ENCODE measurements around the gene CTNNBL1. TPM values are rescaled to one million over a fixed set of nuclear protein-coding genes. Genes with fewer than 3 reads are reported as not detected.

The CTNNBL1 gene
- total and polyA plus RNA-seq, 5 donors: 43.8 to 65.7 (median 54.7) TPM

- no peaks in the 10 kb centered on the region for H3K9me3 ChIP-seq (ENCODE audit: control insufficient read depth, low read length)
- ATAC-seq (peak in 1 of 2 donors; percentile 39), DNase-seq (no peak)
- 70% methylated on average over 2 of the region's 2 CpGs for WGBS
- H3K4me3 ChIP-seq (ENCODE audit: low read length): no peak overlapping the region
- intact Hi-C loops (cut with DNase I): no loop called here
- peak overlapping the region; percentile 82 for H3K27ac ChIP-seq (ENCODE audit: low read length)
- H3K27me3 ChIP-seq (ENCODE audit: control insufficient read depth, insufficient read depth): no peaks in the 10 kb centered on the region
- peaks cover 7% of the 10 kb centered on the region for H3K4me1 ChIP-seq (ENCODE audit: control insufficient read depth, insufficient read depth, low read length)
Measured at GRCh38 chr20:37727957-37728634, 34.3 kb downstream of the CTNNBL1 start.

GRCh38 chr20:37728635-37728983, 34.8 kb downstream of the CTNNBL1 start:
- H3K4me1 ChIP-seq (ENCODE audit: control insufficient read depth, insufficient read depth, low read length): peaks cover 7% of the 10 kb centered on the region
- ATAC-seq: no peak

GRCh38 chr20:37729452-37729851, 35.6 kb downstream of the CTNNBL1 start:
- intact Hi-C loops (cut with DNase I): no loop called here
- H3K4me1 ChIP-seq (ENCODE audit: control insufficient read depth, insufficient read depth, low read length): peaks cover 7% of the 10 kb centered on the region
- ATAC-seq (no peak), DNase-seq (no peak)
- H3K27me3 ChIP-seq (ENCODE audit: control insufficient read depth, insufficient read depth): no peaks in the 10 kb centered on the region
- WGBS: 44% methylated on average over 4 of the region's 4 CpGs
- no peaks in the 10 kb centered on the region for H3K9me3 ChIP-seq (ENCODE audit: control insufficient read depth, low read length)
- H3K4me3 ChIP-seq (ENCODE audit: low read length): no peak overlapping the region
- peak overlapping the region; percentile 16 for H3K27ac ChIP-seq (ENCODE audit: low read length)

More at GRCh38 chr20:37728635-37728983, 34.8 kb downstream of the CTNNBL1 start:
- WGBS: 64% methylated on average over 2 of the region's 2 CpGs
- Histone ChIP-seq H3K27me3 (ENCODE audit: control insufficient read depth, insufficient read depth) (no peaks in the 10 kb centered on the region), H3K27ac (ENCODE audit: low read length) (peak overlapping the region; percentile 73), H3K4me3 (ENCODE audit: low read length) (no peak overlapping the region), H3K9me3 (ENCODE audit: control insufficient read depth, low read length) (no peaks in the 10 kb centered on the region)
- intact Hi-C loops (cut with DNase I): no loop called here
- DNase-seq: no peak

- H3K27me3 ChIP-seq (ENCODE audit: control insufficient read depth, insufficient read depth): no peaks in the 10 kb centered on the region
- DNase-seq: no peak
- 69% methylated on average over 3 of the region's 3 CpGs for WGBS
- ATAC-seq: no peak
- H3K4me3 ChIP-seq (ENCODE audit: low read length): no peak overlapping the region
- intact Hi-C loops (cut with DNase I): no loop called here
- H3K9me3 ChIP-seq (ENCODE audit: control insufficient read depth, low read length): no peaks in the 10 kb centered on the region
- H3K27ac ChIP-seq (ENCODE audit: low read length): peak overlapping the region; percentile 4
- H3K4me1 ChIP-seq (ENCODE audit: control insufficient read depth, insufficient read depth, low read length): peaks cover 7% of the 10 kb centered on the region
Measured at GRCh38 chr20:37729909-37730308, 36.1 kb downstream of the CTNNBL1 start.

- 80% methylated on average over 4 of the region's 4 CpGs for WGBS
- DNase-seq (no peak), ATAC-seq (no peak)
- peaks cover 8% of the 10 kb centered on the region for H3K4me1 ChIP-seq (ENCODE audit: control insufficient read depth, insufficient read depth, low read length)
- no peaks in the 10 kb centered on the region for H3K27me3 ChIP-seq (ENCODE audit: control insufficient read depth, insufficient read depth)
- H3K9me3 ChIP-seq (ENCODE audit: control insufficient read depth, low read length): peaks cover 2% of the 10 kb centered on the region
- intact Hi-C loops (cut with DNase I): no loop called here
- no peak overlapping the region for H3K4me3 ChIP-seq (ENCODE audit: low read length)
- H3K27ac ChIP-seq (ENCODE audit: low read length): no peak overlapping the region
Measured at GRCh38 chr20:37733416-37733815, 39.6 kb downstream of the CTNNBL1 start.

- DNase-seq (no peak), ATAC-seq (peak in 1 of 2 donors; percentile 56)
- 60% methylated on average over 8 of the region's 8 CpGs for WGBS
- intact Hi-C loops (cut with DNase I): no loop called here
- peaks cover 7% of the 10 kb centered on the region for H3K4me1 ChIP-seq (ENCODE audit: control insufficient read depth, insufficient read depth, low read length)
- H3K9me3 ChIP-seq (ENCODE audit: control insufficient read depth, low read length): peaks cover 2% of the 10 kb centered on the region
- no peak overlapping the region for H3K27ac ChIP-seq (ENCODE audit: low read length)
- no peak overlapping the region for H3K4me3 ChIP-seq (ENCODE audit: low read length)
- no peaks in the 10 kb centered on the region for H3K27me3 ChIP-seq (ENCODE audit: control insufficient read depth, insufficient read depth)
Measured at GRCh38 chr20:37734228-37734985, 40.6 kb downstream of the CTNNBL1 start.

GRCh38 chr20:37735541-37735940, 41.7 kb downstream of the CTNNBL1 start:
- H3K4me1 ChIP-seq (ENCODE audit: control insufficient read depth, insufficient read depth, low read length): peaks cover 4% of the 10 kb centered on the region
- H3K9me3 ChIP-seq (ENCODE audit: control insufficient read depth, low read length): peaks cover 2% of the 10 kb centered on the region
- intact Hi-C loops (cut with DNase I): no loop called here
- DNase-seq (no peak), ATAC-seq (no peak)
- H3K27me3 ChIP-seq (ENCODE audit: control insufficient read depth, insufficient read depth): no peaks in the 10 kb centered on the region
- H3K4me3 ChIP-seq (ENCODE audit: low read length): no peak overlapping the region
- no peak overlapping the region for H3K27ac ChIP-seq (ENCODE audit: low read length)

- intact Hi-C loops (cut with DNase I): no loop called here
- H3K4me1 ChIP-seq (ENCODE audit: control insufficient read depth, insufficient read depth, low read length): peaks cover 6% of the 10 kb centered on the region
- WGBS: 90% methylated on average over 2 of the region's 2 CpGs
Measured at GRCh38 chr20:37736132-37736531, 42.3 kb downstream of the CTNNBL1 start.

GRCh38 chr20:37737826-37738420, 44.1 kb downstream of the CTNNBL1 start:
- H3K27ac ChIP-seq (ENCODE audit: low read length): peak overlapping the region; percentile 2
- WGBS: 75% methylated on average over 5 of the region's 5 CpGs
- H3K27me3 ChIP-seq (ENCODE audit: control insufficient read depth, insufficient read depth): no peaks in the 10 kb centered on the region
- peaks cover 7% of the 10 kb centered on the region for H3K4me1 ChIP-seq (ENCODE audit: control insufficient read depth, insufficient read depth, low read length)
- intact Hi-C loops (cut with DNase I): no loop called here
- no peak overlapping the region for H3K4me3 ChIP-seq (ENCODE audit: low read length)
- no peak for ATAC-seq
- H3K9me3 ChIP-seq (ENCODE audit: control insufficient read depth, low read length): peaks cover 2% of the 10 kb centered on the region
- DNase-seq: no peak

More at GRCh38 chr20:37736132-37736531, 42.3 kb downstream of the CTNNBL1 start:
- DNase-seq (no peak), ATAC-seq (no peak)
- no peak overlapping the region for H3K4me3 ChIP-seq (ENCODE audit: low read length)
- H3K27me3 ChIP-seq (ENCODE audit: control insufficient read depth, insufficient read depth): no peaks in the 10 kb centered on the region
- peaks cover 2% of the 10 kb centered on the region for H3K9me3 ChIP-seq (ENCODE audit: control insufficient read depth, low read length)
- H3K27ac ChIP-seq (ENCODE audit: low read length): no peak overlapping the region

GRCh38 chr20:37741055-37741454, 47.2 kb downstream of the CTNNBL1 start:
- H3K27ac ChIP-seq (ENCODE audit: low read length): no peak overlapping the region

GRCh38 chr20:37741570-37741969, 47.7 kb downstream of the CTNNBL1 start:
- peaks cover 2% of the 10 kb centered on the region for H3K4me1 ChIP-seq (ENCODE audit: control insufficient read depth, insufficient read depth, low read length)
- no peaks in the 10 kb centered on the region for H3K9me3 ChIP-seq (ENCODE audit: control insufficient read depth, low read length)
- WGBS: 55% methylated on average over 1 of the region's 1 CpG
- H3K27me3 ChIP-seq (ENCODE audit: control insufficient read depth, insufficient read depth): no peaks in the 10 kb centered on the region
- no peak for DNase-seq
- H3K27ac ChIP-seq (ENCODE audit: low read length): no peak overlapping the region
- H3K4me3 ChIP-seq (ENCODE audit: low read length): no peak overlapping the region
- ATAC-seq: no peak
- intact Hi-C loops (cut with DNase I): no loop called here

More at GRCh38 chr20:37741055-37741454, 47.2 kb downstream of the CTNNBL1 start:
- no peaks in the 10 kb centered on the region for H3K27me3 ChIP-seq (ENCODE audit: control insufficient read depth, insufficient read depth)
- ATAC-seq (no peak), DNase-seq (no peak)
- intact Hi-C loops (cut with DNase I): no loop called here
- peaks cover 2% of the 10 kb centered on the region for H3K4me1 ChIP-seq (ENCODE audit: control insufficient read depth, insufficient read depth, low read length)
- WGBS: 84% methylated on average over 3 of the region's 3 CpGs
- no peak overlapping the region for H3K4me3 ChIP-seq (ENCODE audit: low read length)
- H3K9me3 ChIP-seq (ENCODE audit: control insufficient read depth, low read length): no peaks in the 10 kb centered on the region

Measured in right cardiac atrium (tissue), 5 donors.